Stimulated activated CD8-positive, alpha-beta memory T cell treated with anti-CD3 and anti-CD28 coated beads, Interleukin-7, amount 100 ng/mL, for 24 hours (primary cell): ENCODE measurements around the gene KIAA1328.
"Not testable (repeated sequence)": the region's sequence is repeated elsewhere in the genome, so short reads cannot be mapped to it uniquely, and the experiment has no call there.

Experiments
- DNase-seq: peaks from one replicate; pipeline ENCODE4 v3.0.0-alpha.2; 2020; ENCODE audit warnings: low read depth

KIAA1328 gene

GRCh38 chr18:37144921-37145320 lies 316.0 kb downstream of the KIAA1328 start:
- no peak for DNase-seq

- no peak for DNase-seq
Observed at GRCh38 chr18:37156330-37156942, 327.5 kb downstream of the KIAA1328 start.

- no peak for DNase-seq
Observed at GRCh38 chr18:37160038-37160820, 331.3 kb downstream of the KIAA1328 start.

GRCh38 chr18:37161491-37161890 lies 332.6 kb downstream of the KIAA1328 start:
- no peak for DNase-seq

- DNase-seq = no peak
Observed at GRCh38 chr18:37162551-37162950, 333.6 kb downstream of the KIAA1328 start.

GRCh38 chr18:37163119-37163518 lies 334.2 kb downstream of the KIAA1328 start:
- DNase-seq = no peak

GRCh38 chr18:37166491-37166890 lies 337.6 kb downstream of the KIAA1328 start:
- no peak for DNase-seq

- not testable (repeated sequence) for DNase-seq
Observed at GRCh38 chr18:37166966-37167365, 338.0 kb downstream of the KIAA1328 start.

- no peak for DNase-seq
Observed at GRCh38 chr18:37170984-37171383, 342.1 kb downstream of the KIAA1328 start.

- no peak for DNase-seq
Observed at GRCh38 chr18:37173384-37173783, 344.5 kb downstream of the KIAA1328 start.

- DNase-seq = no peak
Observed at GRCh38 chr18:37175727-37176620, 347.0 kb downstream of the KIAA1328 start.

- DNase-seq = no peak
Observed at GRCh38 chr18:37176621-37176934, 347.7 kb downstream of the KIAA1328 start.

- no peak for DNase-seq
Observed at GRCh38 chr18:37179384-37179783, 350.5 kb downstream of the KIAA1328 start.

GRCh38 chr18:37180086-37180485 lies 351.2 kb downstream of the KIAA1328 start:
- DNase-seq = no peak

- DNase-seq = no peak
Observed at GRCh38 chr18:37182340-37183135, 353.6 kb downstream of the KIAA1328 start.

GRCh38 chr18:37184209-37184868 lies 355.4 kb downstream of the KIAA1328 start:
- no peak for DNase-seq

GRCh38 chr18:37188016-37188791 lies 359.3 kb downstream of the KIAA1328 start:
- no peak for DNase-seq

- DNase-seq = no peak
Observed at GRCh38 chr18:37199741-37200140, 370.8 kb downstream of the KIAA1328 start.

- no peak for DNase-seq
Observed at GRCh38 chr18:37207343-37207742, 378.4 kb downstream of the KIAA1328 start.

GRCh38 chr18:37210781-37211180 lies 381.9 kb downstream of the KIAA1328 start:
- no peak for DNase-seq
